Activated CD4-positive, CD25-positive, alpha-beta regulatory T cell treated with anti-CD3 and anti-CD28 coated beads, Interleukin-2, amount 50 U/mL, for 24 hours (primary cell): ENCODE measurements around the gene ATP9A.
"Not testable (repeated sequence)": the region's sequence is repeated elsewhere in the genome, so short reads cannot be mapped to it uniquely, and the experiment has no call there.

ENCODE experiments used
- ATAC-seq, 2 donors: fragments of 150-1000 bp; cut with Tn5 transposase; one replicate each; pipeline ENCODE4 v1.10.0; 2021; ENCODE audit warnings: mild to moderate bottlenecking in 1 of 2, moderate library complexity in 1 of 2

Gene ATP9A

DNA sequence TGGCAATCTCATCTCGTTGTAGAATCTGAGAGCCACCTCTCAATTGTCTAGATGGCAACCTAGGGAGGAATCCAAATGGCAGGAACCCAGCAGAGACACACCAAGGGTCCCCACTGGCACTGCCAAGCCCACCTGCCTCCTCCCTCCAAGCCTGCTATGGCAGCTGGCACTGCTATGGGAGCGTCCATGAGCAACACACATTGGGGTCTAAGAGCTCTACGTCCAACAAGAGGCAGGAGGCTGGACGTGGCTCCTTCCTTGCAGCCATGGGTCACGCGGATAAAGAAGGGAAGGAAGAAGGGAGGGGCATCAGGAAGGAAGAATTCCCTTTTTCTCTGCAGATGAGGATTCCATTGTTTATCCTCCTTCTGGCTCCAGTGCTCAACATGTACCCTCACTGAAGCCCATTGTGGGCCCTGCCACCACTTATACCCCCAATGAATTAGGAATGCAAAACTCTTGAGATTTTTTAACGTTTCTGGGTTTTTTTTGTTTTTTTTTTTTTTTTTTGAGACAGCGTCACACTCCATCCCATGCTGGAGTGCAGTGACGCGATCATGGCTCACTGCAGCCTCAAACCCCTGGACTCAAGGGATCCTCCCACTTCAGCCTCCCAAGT, 17.3 kb downstream of the ATP9A start:
- ATAC-seq: no peak

DNA sequence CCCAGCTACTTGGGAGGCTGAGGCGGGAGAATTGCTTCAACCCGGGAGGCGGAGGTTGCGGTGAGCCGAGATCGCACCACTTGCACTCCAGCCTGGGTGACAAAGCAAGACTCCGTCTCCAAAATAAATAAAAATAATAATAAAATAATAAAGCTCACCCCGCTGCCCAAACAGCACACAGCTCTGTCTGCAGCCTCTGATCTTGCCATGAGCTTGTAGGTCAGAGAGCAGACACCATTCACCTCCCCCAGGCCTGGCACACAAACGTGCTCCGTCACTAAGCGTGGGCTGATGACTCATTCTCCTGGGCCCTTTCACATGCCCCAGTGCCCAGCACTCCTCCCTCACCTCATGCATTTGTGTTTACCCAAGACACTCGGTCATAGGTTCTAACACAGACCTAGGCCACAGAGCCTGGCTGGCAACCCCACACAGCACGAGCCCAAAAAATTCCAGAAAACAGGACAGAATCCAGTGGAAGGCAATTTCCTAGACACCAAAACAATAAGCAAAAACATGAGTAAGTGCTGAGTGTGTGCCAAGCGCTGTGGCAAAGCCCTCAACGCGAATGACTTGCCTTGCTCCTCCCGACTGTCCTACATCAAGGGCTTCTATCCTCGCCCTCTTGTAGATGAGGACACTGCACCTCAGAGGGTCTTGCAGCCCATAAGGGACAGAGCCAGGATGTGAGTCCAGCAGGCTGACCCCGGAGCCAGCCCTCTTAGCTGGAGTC, 18.0 kb downstream of the ATP9A start:
- peak in 1 of 2 donors; percentile 66 for ATAC-seq

DNA sequence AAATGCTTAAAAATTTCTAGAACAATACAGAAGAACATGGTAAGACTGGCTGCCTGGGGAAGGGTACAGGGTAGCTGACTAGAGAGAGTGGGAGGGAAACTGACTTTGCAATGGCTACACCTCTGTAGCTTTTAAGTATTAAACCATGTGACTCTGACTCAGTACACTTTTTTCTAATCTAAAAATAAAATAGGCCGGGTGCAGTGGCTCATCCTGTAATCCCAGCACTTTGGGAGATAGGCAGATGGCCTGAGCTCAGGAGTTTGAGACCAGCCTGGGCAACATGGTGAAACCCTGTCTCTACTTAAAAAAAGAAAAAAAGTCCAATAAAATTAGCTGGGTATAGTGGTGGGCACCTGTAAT, 18.5 kb downstream of the ATP9A start:
- ATAC-seq: no peak

DNA sequence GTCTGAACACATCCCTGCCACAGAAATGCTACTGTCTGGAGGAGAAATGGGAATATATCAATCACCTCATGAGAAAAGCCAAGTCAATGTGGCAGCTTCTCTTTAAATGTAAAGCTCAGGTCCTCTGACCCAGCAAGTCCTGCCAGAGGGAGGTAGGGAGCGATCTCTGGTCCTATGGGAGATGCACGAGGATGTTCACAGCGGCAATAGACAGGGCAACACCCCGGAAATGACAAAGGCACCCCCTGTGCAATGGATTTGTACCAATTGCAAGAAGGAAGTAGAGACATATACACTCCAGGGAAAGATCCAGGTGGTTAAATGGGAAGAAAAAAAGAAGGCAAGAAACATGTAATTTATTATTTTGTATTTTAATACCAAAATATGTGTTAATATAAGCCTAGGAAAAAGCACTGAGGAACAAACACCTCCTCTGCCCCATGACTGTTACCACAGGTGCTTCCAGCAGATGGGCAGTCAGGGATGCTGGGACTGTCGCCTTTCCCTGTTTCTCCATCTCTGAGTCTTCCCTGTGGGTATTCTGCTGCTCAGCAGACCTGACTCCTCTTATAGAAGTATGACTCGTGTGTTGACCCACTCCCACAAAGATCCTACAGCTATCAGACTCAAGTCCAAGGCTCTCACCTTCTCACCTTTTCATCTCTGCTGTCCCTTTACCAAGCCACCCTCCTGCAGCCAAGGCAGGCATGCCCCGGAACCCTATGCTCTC, 20.8 kb downstream of the ATP9A start:
- no peak for ATAC-seq

DNA sequence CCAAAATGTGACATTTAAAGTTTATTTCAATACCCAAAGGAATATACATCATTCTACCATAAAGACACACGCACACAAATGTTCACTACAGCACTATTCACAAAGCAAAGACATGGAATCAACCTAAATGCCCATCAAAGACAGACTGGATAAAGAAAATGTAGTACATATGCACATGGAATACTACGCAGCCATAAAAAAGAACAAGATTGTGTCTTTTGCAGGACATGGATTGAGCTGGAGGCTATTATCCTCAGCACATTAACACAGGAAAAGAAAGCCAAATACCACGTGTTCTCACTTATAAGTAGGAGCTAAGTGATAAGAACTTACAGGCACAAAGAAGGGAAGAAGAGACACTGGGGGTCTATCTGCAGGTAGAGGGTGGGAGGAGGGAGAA, 22.4 kb downstream of the ATP9A start:
- ATAC-seq: no peak

DNA sequence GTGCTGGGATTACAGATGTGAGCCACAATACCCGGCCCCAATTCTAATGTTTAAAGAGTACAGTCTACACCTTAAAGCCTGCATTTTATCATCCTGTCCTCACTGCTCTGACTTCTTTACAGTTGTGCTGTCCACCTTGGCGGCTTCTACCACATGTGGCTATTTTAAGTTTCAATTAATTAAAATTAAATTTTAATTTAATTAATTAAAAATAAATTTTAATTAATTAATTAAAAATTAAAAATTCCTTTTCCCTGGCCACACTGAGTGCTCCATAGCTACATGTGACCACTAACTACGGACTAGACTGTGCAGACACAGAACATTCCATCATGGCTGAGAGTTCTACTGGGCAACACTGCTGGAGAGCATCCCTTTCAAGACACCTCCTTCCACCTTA, 27.4 kb downstream of the ATP9A start:
- no peak for ATAC-seq

DNA sequence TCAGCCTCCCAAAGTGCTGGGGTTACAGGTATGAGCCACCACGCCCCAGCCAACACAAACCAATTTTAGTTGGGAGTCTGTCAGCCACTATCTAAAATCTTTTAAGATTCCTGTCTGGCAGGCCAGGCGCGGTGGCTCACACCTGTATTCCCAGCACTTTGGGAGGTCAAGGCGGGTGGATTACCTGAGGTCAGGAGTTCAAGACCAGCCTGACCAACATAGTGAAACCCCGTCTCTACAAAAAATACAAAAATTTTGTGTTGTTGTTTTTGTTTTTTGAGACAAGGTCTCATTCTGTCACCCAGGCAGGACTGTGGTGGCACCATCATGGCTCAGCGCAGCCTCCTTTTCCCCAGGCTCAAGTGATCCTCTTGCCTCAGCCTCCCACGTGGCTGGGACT, 27.9 kb downstream of the ATP9A start:
- not testable (repeated sequence) for ATAC-seq

DNA sequence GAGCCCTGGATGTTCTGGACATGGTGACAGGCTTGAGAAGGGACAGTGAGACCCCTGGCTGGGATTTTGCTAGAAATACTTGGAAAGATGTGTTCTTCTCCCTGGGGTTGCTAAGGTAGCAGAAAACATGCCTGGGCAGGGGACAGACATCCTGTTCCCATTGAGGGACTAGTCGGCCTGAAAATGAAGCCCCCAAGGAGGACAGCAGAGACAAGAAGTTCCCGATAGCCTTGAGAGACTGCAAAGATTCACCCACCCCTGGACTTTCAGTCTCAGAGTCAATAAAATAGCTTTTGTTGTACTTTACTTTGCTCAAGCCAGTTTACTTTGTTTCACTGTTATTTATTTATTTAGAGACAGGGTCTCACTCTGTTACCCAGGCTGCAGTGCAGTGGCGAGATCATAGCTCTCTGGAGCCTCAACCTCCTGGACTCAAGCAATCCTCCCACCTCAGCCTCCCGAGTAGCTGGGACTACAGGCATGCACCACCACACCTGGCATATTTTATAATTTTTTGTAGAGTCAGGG, 28.4 kb downstream of the ATP9A start:
- ATAC-seq: no peak

DNA sequence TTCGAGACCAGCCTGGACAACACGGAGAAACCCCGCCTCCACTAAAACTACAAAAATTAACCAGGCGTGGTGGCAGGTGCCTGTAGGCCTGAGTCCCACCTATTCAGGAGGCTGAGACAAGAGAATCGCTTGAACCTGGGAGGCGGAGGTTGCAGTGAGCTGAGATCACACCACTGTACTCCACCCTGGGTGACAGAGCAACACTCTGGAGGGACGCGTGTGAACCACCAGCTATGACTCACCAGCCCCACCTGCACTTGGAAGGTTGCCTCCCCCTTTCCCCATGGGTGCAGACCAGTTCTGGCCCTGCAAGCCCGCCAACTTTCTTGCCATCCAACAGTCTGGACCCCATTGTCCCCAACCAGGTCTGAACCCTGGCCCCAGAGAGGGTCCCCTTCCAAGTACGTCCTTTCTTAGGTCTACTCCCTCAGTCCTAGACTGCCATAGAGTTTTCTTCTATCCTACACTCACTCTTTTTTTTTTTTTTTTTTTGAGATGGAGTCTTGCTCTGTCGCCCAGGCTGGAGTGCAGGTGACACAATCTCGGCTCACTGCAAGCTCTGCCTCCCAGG, 29.2 kb downstream of the ATP9A start:
- no peak for ATAC-seq

DNA sequence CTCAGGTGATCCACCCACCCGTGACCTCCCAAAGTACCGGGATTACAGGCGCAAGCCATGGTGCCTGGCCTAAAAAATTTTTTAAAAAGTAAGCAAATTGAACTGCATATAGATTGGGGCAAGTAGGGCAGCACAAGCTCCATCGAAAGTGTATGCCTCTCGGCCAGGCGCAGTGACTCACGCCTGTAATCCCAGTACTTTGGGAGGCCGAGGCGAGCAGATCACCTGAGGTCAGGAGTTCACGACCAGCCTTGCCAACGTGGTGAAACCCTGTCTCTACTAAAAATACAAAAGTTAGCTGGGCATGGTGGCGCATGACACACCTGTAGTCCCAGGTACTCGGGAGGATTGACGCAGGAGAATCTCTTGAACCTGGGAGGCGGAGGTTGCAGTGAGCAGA, 29.9 kb downstream of the ATP9A start:
- not testable (repeated sequence) for ATAC-seq

DNA sequence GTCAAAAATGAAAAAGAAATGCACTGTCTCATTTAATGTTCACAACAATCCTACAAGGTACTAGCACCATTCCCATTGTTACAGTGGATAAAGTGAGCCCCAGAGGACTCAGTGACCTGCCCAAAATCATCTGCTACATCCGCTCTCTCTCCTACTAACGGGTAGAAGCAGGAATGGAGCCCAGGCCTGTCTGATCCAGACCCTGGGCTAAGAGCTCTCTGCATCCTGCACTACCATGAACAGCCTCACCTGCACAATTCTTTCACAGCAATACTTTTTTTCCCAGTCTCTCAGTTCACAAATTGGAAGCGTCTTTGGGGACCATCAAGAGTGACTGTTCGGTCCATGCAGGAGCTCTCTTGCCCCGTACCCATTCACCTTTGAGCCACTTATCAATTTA, 31.2 kb downstream of the ATP9A start:
- ATAC-seq: no peak

DNA sequence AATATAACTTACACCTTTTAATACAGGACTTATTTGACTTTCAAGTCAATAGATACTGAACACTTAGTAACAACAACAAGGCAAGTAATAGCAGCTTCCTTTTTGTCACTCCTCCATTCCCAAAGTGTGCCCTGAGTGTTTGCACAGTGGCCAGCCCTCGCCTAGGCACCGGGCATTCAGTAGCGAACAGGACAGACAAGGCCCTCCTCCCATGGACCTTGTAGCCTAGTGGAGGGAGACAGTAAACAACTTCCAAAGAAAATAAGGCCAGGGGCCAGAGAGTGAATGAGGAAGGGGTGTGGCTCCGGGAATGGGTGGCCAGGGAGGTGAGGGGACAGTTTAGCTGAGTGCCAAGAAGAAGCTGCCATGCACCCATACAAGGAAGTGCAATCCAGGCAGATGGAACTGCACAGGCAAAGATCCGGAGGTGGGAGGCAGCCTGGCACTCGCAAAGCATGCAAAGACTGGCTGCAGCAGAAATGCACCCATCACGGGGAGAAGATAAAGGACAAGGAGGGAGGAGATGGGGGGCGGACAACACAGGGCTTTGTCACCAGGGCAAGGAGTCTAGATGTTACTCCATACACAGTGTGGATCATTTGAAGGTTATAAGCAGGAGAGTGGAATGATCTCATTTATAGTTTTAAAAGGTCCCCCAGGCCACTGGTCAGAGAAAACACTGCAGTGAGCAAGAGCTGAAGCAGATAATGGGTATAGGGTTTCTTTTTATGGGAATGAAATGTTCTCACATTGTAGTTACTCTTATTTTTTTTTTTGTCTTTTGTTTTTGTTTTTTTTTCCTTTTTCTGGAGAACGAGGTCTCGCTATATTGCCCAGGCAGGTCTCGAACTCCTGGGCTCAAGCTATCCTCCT, 32.2 kb downstream of the ATP9A start:
- ATAC-seq: no peak

DNA sequence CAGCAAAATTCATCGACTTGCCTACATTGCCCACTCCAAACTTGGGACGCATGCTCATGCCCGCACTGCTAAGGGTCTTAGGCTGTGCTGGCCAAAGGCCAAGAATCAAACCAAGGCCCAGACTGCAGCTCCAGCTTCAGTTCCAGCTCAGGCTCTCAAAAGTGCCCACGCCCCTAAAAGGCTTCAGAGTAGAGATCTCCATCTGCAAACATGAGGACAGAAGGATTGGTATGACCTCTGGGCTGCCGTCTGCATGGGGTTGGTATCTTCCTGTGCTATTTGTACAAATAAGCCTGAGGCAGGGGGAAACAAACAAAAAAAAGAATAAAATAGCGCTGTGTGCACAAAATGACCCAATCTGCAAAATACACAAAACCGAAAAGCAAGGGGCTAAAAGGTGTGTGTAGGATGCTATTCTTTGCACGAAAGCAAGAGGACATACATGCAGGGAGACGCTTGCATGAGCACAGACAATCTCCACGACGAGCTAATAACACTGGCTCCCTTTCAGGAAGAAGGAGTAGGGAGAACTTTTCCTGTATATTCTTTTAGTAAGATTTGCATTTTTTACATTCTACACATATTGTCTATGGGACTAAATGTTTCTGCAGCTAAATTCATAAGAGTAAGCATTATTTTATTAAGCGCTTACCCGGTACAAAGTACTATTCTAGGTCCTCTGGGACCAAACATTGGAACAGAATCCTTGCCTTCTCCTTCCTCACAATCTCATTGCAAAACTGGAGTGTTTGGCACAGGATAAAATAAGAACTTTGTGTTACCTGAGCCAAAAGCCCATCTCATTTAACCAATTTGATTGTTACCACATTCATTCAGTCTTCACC, 33.1 kb downstream of the ATP9A start:
- no peak for ATAC-seq

DNA sequence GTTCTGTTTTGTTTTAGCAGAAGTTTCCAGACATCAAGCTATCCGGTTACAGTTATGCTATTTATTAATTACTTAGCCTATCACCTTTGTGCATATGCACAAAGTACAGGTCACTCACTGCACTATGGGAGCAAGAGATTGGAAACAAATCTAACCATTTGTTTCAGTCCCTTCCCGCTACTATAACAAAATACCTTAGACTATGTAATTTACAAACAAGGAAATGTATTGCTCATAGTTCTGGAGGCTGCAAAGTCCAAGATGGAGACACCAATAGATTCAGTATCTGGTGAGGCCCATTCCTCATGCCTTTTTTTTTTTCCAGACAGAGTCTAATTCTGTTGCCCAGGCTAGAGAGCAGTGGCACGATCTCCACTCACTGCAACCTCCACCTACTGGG, 35.1 kb downstream of the ATP9A start:
- ATAC-seq: no peak

DNA sequence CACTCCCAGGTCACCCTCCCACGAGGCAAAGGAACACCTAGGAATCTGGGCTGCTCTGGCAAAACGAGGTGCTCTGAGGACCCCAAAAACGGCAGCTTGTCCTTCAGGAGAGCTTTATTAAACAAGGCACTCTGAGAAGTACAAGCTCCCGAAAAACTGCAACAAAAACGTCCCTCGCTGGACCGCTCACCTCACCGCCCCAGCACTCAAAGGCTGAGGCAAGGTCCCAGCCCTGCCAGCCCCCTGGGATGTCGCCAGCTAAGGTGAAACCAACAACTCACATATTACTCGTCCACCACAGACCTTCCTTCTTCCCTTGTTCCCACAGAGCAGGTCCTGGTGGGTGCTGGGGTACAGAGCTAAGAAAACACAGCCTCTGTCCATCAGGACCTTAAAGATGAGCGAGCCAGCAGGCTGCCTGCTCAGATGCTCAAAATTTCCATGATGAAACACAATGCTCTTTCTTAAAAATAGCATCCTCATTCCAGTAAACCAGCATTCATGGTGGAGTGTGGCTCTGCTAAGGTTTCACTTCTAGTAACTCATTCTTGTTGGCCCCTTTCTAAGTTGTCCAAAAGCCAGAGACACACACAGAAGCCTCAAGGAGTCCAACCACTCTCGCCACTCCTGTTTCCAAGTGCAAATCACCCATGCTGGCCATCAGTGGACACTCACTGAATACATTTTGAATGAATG, 35.9 kb downstream of the ATP9A start:
- ATAC-seq: no peak

DNA sequence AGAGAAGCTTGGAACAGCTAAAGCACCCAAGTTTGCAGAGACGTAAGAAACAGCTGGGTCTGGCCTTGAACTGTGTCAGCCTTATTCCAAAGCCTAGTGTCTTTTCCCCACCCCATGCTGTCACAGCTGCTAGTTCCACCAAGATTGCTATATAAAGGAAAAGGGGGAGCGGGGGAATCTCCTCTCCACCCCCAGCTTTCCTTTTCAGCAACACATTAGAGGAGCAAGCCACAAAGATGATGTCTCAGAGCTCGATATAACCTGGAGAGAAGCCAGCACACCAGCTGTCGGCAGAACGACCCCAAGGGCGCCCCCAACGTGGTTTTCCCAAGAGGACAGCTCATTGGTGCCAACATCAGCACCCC, 36.5 kb downstream of the ATP9A start:
- ATAC-seq: no peak

DNA sequence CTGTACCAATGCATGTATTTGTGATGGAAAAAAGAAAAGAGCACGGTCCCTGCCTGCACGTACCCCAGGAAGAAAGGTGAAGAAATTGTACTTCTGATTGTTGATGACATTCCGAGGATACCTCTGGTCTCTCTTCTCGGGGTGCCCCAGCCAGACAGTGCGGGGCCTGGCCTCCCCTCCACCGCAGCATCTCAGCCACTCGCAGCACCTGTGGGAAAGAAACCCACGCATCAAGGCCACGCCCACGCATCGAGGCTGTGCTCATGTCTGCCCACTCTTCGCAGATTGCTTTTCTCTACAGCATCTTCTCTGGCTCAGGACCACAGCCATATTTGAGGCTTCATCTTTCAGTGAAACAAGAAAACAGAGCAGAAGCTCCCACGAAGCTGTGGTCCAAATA, 38.4 kb downstream of the ATP9A start:
- ATAC-seq: no peak

DNA sequence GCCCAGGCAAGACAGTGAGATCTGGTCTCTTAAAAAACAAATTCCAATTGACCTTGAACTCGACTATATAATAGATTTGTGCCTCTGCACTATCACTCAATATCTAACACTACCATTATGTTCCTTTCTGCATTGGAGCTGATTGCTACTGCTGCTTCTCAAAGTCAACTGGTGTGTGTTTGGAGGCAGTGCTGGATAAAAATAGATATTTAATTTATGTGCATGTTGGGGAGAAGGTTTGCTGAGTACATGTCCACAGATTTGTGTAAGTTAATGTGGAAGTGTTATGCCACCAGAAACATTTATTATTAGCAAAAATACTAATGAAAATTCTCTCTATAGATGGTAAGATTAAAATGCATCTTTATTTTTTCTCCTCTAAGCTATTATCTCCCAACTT, 39.5 kb downstream of the ATP9A start:
- no peak for ATAC-seq

DNA sequence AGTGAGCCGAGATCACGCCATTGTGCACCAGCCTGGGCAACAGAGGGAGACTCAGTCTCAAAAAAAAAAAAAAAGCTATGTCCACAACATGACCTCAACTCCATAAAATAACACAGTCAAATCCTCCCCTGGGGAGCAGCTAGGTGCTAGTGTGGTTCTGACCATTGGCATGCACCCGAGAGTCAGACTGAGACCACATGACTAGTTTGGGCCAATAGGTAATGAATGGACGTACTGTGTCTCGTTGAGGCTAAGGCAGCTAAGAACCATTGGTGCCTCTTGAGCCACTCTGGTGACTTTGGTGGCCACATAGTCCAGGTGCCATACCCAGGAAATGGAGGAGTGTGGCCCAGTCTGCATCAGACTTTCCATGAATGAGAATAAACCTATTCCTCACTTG, 40.3 kb downstream of the ATP9A start:
- no peak for ATAC-seq

DNA sequence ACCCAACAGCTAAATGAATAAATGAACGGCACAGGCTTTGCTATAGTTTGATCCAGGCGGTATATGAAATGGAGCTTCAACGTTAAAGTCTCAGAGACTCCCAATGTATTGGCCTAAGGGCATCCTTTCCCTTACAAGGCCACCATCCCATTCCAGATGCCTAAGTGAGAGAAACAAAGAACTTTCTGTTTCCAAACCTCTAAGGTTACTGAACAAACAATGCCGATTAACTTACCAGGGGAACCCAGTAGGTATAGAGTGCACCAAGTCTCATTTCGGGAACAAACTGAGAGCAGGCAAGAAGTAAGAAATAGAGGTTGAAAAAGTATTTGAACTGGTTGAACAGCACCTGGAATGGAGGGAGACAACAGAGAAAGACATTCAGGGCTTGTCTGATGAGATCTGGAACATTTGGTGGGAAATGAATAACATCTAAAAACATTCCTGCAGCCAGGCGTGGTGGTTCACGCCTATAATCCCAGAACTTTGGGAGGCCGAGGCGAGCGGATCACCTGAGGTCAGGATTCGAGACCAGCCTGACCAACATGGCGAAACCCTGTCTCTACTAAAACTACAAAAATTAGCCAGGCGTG, 42.5 kb downstream of the ATP9A start:
- no peak for ATAC-seq

DNA sequence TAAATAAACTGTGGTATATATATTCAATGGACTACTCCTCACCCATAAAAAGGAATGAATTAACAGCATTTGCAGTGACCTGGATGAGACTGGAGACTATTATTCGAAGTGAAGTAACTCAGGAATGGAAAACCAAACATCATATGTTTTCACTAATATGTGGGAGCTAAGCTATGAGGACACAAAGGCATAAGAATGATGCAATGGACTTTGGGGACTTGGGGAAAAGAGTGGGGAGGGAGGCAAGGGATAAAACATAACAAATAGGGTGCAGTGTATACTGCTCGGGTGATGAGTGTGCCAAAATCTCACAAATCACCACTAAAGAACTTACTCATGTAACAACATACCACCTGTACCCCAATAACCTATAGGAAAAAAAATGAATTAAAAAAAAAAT, 45.2 kb downstream of the ATP9A start:
- not testable (repeated sequence) for ATAC-seq
